ENCODE measurements around the gene XXYLT1.
"Not testable (repeated sequence)": the region's sequence is repeated elsewhere in the genome, so short reads cannot be mapped to it uniquely, and the experiment has no call there.

XXYLT1 gene

DNA sequence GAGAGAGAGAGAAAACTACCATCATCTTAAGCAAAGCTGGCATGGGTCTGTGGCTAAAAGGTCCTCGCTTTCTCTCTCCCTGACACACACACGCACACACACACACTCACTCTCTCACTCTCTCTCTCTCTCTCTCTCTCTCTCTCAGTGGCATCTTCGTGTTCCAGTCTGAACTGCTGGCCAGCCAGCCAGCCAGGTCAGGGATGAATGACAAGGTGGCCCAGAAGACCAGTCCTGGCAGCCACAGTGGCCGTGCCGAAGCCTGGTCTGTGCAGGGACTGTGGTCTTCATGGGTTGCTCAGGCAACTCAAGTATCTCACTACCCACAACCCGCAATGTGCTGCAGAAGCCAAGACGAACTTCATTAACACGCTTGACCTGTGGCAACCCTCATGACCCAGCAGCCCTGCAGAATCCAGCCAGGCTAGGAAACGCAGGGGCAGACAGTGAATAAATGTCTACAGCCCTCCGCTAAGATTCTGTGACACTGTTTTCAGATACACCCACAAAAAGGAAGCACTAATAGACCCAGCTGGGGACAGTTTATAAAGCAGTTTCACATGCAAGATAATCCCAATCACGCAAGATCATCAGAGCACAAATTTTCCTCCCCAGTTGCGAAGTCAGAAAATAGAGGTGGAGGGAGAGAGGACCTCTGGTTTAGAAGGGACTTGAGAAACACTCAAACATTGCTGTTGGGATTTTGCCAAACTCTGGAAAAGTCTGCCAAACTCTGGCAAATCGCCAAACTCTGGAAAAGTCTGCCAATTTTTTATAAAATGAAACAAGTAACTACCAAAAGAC is 66.4 kb downstream of the XXYLT1 start:
- DNase-seq: peak; percentile 24

DNA sequence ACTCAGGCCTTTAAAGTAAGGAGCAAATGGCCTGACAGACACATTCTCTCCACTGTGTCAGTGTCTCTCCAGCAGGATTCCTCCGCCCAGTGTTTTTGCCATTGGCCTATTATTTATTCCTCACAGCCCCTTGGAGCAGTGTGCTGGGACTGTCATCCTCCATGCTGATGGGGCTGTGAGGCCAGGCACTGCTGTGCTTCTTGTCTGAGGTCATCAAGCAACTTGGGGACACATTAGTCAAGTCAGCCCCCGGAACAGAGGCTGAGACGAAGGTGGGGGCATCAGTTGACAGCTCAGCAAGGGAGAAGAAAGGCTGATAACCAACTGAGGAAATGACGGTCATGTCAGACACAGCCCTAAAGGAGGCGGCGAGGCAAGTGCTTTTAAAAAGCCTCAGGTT is 67.4 kb downstream of the XXYLT1 start:
- no peak for DNase-seq

DNA sequence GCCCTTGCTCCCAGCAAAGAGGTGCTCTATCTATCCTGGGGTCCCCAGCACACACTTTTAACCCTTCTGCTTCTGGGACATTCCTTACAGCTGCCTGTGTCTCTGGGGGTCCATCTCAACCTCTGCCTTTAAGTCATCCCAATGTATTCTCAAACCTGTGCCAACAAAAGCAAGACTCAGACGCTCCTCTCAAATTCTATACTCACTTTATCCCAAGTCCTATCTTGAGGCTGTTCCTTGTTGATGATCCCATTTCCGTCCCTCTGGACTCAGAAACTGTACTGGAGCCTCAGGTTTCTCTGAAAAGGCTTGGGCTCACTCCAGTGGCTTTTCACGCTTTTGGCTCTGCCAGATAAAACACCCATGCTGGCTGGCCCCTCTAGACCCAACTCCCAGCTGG is 69.7 kb downstream of the XXYLT1 start:
- DNase-seq: no peak

DNA sequence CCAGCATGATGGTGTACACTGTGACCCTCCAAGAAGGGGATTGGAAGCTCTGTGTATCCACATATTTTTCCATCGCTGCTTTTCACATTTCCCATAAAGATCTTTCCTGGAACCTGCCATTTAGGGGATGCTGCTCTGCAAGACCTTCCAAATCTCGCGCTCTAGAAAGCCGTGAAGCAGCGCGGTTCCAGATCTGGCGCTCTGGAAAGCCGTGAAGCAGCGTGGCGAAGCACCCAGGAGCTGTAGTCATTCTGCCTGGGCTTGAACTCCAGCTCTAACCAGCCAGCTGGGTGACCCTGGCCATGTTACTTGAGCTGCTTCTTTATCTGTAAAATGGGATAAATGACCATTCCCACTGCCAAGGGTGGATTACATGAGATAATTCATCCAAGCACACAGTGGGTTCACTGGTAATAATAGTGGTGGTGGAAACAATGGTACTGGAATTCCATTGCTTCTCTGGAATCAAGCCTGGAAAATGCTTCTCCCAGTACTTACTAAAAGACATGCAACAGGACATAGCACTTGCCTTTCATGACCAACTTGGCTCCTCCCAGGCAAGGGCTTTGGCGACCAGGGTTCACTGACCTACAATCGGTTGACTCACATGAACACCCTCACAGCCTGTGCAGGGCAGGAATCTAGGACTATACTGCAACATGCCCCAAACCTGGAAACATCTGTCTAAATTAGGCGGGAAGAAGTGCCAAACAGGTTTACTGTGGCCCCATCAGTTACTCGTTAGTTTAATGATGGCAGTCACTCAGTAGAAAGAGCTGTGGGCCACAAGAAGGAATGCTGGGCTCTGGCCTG is 70.7 kb downstream of the XXYLT1 start:
- no peak for DNase-seq

DNA sequence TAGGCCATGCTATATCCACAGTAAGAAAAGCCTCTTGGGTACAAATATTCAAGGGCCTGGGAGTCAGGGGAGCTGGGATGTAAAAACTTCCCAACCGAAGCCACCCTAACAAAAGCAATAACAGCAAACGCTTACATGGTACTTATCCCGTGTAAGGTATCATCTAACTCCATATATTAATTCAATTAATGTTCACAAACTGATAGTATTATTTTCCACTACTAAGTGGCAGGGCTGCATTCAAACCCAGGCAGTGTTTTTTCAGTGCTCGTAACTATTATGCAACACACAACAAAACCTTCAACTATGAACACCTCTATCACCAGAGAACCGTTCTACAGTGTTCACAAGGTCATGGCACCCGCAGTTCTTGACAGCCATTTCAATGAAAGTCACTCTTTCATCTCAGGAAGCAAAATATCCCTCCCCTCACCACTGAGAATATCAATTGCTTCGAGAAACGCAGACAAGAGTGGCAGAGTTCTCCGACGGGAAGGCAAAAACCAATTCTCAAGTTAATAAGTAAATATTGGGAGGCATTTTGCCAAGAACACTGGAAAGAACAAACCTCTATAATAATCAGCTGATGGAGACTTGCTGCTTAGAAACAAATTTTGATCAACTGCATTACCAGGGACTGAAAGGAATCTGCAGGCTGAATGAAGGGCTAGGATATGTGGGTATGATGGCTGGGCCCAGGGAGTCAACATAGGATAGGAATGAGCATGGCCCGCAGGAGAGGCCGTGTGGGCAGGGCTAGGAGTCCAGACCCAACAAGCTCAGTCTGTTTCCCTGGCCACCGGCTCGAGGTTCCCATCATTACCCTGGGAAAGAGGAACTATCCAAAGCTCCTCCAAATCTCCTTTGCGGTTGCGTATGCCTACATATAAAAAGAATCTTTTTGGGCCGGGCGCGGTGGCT is 72.3 kb downstream of the XXYLT1 start:
- DNase-seq: no peak

DNA sequence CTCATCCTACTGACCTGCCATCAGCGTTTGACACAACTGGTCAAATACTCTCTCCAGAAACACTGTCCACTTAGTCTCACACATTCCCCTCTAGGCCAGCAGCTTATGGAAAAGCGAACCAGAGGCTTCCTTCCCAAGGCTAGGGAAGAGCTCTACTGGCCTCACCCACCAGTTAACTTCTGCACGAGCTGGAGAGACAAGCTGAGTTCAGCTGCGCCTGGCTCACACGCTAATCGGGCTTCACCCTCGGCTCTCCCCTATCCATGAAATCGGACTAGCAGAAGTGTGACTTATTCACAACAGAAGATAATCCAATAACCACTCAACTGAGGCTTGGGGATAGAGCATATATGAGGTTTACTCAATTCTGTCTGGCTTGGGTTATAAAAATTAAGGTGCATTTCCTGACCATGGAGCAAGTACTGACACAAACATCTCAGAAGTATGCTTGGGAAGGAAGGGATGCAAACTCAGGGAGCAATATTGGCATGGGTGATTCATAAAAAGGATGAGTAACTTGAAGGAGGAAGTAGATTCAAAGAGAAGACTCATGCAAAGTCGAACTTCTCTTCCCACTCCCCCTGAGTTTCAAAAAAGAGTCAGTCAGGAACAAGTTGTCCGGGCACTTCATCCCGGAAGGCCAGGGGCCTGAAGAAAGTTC is 73.1 kb downstream of the XXYLT1 start:
- DNase-seq: no peak

DNA sequence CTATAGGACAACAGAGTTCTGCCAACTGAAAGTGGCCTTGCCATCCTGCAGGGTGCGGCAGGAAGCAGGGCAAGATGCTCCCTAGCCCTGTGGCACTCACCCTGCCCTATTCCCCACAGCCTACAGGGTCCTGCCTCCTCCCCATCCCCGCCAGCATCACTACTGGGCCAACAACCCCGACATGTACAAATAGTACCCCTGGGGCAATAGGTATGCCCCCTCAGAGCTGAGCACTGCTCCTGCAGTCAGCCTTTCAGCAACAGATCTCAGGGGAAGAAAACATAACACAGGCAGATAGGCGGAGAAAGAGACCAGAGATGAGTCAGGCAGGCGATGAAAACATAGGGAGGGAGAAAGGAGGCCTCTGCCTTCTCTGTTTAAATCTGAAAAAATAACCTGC is 74.7 kb downstream of the XXYLT1 start:
- DNase-seq: no peak

DNA sequence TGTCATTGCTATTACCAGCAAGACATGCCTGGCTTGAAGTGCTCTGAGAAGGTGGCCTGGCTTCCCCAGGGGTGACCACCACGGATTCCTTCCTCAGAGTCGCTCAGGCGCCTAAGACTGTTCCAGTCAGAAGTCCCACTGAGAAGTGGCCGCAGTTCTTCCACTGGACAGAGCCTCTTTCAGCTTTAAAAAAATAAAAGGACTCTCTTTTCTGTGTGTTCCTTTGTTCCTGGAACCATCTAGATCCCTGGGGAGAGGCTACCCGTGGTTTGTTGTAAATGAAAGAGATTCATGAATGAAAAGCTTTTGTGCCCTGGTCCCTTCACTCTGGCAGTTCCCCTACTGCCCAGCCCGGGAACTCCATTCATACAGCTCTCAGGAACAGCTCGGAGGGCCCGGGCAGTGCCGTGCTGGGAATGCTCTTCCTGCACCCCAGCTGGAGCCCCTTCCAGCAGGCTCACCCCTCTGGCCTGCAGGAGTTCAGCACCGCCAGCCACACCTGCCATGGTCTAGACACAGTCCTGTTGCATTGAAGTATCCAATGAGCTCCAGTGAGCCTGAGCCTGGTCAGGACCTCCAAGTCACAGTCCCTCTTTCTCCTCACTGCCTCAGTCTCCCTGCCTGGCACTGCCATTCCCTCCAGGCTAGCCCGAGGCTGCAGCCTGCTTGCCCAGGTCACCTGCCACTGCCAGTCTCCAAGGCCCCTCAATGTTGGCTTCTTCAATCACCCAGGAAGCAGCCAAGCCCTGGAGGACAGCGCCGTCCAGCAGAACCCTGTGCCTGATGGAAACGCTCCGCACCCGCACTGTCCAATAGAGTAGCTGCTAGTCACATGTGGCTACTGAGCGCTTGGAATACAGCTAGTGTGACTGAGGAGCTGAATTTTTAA is 75.4 kb downstream of the XXYLT1 start:
- peak; percentile 82 for DNase-seq

DNA sequence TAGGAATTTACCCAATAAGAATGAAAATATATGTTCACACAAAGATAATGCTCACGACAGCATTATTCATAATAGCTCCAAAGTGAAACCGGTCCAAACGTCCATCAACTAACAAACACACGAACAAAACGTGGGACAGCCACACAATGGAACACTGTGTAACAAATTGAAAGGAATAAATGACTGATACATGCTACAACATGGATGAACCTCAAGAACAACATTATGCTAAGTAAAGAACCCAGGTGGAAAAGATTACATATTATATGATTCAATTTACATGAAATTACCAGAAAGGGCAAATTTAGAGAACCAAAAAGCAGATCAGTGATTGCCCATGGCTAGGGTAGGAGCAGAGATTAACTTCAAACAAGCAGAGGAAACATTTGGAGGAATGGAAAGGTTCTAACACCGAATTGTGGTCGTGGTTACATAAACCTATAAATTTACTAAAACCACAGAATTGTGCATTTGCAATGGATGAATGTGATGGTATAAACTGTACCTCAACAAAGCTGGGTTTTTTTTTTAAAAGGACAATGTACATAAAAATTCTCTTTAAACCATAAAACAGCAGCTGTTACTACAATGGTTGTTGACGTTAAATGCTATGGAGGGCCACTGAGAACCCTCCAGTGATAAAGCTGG is 76.3 kb downstream of the XXYLT1 start:
- no peak for DNase-seq

DNA sequence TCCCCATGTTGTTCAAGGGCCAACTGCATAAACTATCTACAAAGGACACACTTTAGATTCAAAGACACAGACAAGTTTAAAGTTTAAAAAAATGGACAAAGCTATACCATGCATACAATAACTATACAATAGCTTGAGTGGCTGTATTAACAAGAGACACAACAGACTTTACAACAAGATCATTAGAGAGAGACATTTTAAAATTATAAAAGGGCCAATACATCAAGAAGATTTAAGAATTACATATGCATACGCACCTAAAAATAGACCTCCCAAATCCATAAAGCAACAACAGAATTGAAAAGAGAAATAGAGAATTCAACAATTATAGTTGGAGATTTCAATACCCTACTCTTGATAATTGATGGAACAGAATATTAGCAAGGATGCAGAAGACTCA is 79.4 kb downstream of the XXYLT1 start:
- DNase-seq: no peak

DNA sequence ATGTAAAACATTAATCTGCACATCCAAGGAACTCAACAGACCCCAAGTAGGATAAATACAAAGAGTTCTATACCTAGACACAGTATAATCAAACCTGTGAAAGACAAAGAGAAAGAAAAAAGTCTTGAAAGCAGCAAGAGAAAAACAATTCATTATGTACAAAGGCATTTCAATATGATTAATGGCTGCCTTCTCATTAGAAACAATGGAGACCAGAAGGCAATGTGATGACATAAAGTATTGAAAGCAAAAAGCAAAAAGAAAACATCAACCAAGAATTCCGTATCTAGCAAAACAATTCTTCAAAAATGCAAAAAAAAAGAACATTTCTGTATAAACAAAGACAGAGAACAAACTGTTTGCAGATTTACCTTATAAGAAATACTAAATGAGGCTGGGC is 81.1 kb downstream of the XXYLT1 start:
- no peak for DNase-seq

DNA sequence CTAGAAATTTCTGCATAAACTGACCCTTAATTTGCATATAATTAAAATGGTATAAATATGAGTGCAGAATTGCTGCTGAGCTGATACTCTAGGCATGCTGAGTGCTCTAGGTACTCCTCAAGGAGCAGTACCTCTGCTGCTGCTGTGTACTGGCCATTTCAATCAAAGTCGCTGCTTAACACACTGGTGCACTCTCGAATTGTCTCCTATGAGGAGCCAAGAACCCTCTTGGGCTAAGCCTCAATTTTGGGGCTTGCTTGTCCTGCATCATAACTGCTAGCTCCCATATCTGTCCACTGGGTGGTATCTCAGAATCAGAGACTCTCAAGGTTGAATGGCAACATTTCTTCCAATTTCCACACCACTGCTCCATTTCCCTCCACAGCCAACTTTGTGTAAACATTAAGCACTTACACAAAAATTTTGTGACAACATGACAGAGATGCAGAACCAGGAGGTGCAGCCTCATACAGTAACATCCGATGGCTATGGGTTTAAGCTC is 82.5 kb downstream of the XXYLT1 start:
- DNase-seq: no peak

DNA sequence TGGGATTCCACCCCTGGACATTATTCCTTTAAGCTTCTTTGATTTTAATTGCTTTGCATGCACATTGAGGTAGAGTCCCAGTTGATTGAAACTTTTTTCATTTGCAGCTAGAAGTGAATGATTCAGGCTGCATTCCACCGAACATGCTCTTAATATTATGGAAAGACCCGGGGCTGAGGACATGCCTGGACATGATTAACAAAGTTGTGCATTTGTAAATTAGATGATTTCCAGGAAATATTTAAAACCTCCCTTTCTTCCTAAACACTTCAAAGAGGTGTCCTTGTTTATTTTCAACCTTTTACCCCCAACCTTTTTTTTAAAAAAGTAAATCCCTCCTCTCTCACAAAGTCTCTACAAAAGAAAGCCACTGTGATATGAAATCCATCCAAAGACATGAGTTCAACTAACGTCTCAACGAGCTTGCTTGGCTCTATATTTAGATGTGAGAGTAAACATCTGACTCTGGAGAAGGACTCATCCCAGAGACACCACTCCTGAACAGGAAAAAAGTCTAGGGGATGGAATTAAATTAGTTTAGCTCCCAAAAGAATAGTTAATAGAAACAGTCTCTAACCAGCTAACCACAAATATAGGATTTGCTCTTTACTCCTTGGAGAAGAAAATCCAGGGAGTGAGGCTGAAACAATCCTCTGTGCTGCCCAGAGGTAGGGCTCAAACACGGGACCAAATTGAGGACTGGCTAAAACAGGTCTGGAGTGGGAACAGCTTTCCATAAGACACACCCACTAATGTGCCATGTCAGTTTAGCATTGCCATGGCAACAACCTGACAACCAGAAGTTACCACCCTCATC is 83.1 kb downstream of the XXYLT1 start:
- no peak for DNase-seq

DNA sequence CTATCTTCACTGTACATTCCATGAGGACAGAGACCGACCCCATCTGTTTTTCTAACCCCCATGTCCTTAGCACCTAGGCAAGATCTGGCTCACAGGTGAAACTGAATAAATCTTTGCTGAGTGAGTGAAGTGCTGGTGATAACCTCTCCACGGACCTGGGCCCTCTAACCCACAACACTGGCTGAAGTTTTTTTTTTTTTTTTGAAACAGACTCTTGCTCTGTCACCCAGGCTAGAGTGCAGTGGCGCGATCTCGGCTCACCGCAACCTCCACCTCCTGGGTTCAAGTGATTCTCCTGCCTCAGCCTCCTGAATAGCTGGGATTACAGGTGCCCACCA is 84.3 kb downstream of the XXYLT1 start:
- not testable (repeated sequence) for DNase-seq

DNA sequence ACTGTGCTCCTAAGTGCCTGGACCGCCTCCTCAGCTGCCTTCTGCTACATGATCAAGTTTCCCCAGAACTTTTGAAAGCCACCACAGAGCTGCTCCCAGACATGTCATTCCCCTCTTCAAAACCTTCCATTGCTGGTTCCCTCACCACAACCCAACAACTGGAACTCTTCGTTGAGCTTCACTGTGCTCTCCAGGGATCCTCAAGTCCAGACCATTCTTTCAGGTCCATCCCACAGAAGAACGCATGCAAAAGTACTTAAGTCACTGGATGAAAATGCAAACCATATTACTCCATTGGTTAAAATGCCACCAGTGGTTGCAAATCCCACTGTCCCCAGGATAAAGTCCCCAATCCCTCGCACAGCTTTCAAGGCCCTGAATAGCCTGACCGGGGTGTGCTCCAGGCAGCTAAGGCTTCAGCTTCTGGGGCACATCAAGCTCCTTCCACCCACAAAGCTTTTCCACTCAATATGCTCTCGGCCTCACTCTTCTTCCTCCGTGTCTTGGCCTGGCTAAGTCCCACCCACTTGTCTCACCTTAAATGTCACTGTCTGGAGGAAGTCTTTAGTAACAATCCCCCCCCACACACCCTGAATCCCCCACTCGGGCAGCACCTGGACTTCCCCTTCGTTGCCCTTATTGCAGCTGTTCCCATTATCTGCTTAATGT is 84.8 kb downstream of the XXYLT1 start:
- DNase-seq: no peak

DNA sequence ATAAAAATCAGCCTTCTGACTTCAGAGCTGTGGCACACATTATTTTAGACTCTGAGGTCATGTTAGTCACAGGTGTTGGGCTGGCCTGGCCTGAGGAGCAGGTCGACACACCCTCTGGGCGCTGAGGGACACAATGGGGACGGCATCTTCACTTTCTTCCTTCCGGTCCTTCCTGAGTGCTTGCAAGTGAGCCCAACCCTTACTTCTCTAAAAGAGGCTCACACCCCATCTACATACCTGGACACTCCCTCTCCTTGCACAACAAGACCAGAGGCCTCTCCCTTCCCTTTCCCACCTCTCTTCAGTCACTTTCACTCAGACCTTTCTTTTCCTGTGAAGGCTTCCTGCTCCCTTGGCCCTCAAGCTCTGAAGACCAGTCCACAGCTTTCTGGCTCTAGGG is 85.4 kb downstream of the XXYLT1 start:
- DNase-seq: no peak

DNA sequence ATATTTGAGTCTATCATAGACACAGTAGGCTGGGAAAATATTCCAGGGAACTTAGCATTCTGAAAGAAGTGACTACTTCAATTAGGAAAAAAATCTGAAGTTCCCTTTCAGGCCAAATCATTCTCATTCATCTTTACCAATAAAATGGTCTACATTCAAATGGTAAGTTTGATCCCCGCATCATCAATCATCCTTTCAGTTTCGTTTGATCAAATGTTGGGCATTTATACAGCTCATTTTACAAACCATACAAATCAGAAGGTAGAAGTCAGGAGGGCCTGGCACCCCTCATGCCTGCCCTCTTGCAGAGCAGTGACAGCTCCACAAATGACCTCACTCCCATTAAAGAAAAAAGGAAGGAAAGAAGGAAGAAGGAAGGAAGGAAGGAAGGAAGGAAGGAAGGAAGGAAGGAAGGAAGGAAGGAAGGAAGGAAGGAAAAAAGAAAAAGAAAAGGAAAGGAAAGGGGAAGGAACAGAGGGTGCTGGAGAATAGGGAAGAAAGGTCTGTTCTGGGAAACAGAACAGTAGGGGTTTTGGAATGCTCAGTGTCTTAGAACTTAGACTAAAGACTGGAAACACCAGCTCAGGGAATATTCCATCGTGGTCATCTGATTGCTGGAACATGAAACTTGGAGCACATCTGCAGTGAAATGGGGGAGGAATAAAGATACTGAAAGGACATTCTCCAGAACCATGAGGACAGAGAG is 86.1 kb downstream of the XXYLT1 start:
- no peak for DNase-seq

DNA sequence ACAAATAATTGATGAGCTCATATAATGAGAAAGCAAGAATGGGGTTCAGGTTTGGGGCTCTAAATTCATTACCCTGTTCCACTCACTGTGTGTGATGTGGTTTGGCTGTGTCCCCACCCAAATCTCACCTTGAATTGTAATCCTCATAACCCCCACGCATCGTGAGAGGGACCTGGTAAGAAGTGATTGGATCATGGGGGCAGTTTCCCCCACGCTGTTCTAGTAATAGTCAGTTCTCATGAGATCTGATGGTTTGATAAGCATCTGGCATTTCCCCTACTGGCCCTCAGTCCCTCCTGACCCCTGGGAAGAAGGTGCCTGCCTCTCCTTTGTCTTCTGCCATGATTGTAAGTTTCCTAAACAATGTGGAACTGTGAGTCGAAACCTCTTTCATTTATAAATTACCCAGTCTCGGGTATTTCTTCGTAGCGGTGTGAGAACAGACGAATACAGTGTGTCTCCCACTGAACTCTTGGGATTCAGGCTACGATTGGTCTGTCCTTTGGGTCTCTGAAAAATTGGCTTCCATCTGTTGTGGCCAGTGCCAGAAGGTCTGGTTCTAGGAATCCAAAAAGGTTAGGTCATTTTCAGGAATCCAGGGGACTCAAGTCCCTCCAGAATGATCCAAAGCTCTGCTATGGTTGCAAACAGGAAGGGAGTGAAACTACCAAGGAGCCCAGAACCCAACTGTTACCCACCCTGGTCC is 87.7 kb downstream of the XXYLT1 start:
- DNase-seq: no peak

All from NCI-H2107 (cell line).